ENCODE results near the gene FSTL3. TPM values are rescaled to one million over a fixed set of nuclear protein-coding genes. Genes with fewer than 3 reads are reported as not detected.

The FSTL3 gene
- total and polyA plus RNA-seq, 3 donors from 2014 or later: 98.6 to 397 (median 343) TPM

DNA sequence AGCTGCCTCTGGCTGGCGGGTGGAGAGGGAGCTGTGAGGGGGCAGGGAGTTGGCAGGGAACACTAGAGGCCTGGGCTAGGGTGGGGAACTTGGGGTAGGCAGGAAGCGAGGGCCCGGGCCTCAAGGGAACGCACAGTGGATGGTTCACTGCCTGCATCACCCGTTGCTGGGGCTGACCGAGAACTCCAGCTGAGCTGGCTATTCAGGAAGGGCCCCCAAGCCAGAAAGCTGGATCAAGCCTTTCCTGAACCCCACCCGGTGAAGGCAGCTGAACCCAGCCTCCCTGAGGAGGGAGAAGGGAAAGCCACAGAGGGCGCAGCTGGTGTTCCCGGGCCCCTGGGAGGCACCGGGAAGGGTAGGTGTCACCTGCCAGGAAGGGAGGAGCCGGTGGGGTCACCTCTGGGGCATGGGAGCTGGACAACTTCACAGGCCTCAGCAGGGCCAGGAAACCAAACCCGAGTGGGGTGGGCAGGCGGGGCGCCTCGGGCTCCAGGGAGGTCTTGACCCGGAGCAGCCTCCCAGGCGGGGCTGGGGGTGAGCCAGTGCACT lies 46.4 kb downstream of the FSTL3 start:
- no peaks in the 10 kb centered on the region for H3K9me3 ChIP-seq
- H3K36me3 ChIP-seq (ENCODE audit: low read depth, missing control alignments): no peaks in the 10 kb centered on the region
- TF ChIP-seq POLR2A (IDR thresholded peaks at IDR 0.05): no peak
- TF ChIP-seq, protein P1, sequence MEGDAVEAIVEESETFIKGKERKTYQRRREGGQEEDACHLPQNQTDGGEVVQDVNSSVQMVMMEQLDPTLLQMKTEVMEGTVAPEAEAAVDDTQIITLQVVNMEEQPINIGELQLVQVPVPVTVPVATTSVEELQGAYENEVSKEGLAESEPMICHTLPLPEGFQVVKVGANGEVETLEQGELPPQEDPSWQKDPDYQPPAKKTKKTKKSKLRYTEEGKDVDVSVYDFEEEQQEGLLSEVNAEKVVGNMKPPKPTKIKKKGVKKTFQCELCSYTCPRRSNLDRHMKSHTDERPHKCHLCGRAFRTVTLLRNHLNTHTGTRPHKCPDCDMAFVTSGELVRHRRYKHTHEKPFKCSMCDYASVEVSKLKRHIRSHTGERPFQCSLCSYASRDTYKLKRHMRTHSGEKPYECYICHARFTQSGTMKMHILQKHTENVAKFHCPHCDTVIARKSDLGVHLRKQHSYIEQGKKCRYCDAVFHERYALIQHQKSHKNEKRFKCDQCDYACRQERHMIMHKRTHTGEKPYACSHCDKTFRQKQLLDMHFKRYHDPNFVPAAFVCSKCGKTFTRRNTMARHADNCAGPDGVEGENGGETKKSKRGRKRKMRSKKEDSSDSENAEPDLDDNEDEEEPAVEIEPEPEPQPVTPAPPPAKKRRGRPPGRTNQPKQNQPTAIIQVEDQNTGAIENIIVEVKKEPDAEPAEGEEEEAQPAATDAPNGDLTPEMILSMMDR (IDR thresholded peaks at IDR 0.05): no peak
- H3K4me3 ChIP-seq: no peak overlapping the region
- H3K27me3 ChIP-seq: no peaks in the 10 kb centered on the region
- DNase-seq: no peak
- H3K4me1 ChIP-seq: peaks cover 32% of the 10 kb centered on the region
- 49 to 51% methylated on average over 9 to 17 of the region's 17 CpGs for WGBS, 2 donors
- no peak overlapping the region for H3K27ac ChIP-seq
- intact Hi-C loops (cut with DNase I; ENCODE audit: low total_unique reads): no loop called here

GRCh38 chr19:723247-723646 lies 47.1 kb downstream of the FSTL3 start:
- Histone ChIP-seq H3K27ac (no peak overlapping the region), H3K4me3 (no peak overlapping the region), H3K4me1 (peaks cover 28% of the 10 kb centered on the region), H3K9me3 (no peaks in the 10 kb centered on the region), H3K36me3 (ENCODE audit: low read depth, missing control alignments) (no peaks in the 10 kb centered on the region), H3K27me3 (no peaks in the 10 kb centered on the region)
- intact Hi-C loops (cut with DNase I; ENCODE audit: low total_unique reads): no loop called here
- no peak for TF ChIP-seq POLR2A (IDR thresholded peaks at IDR 0.05)
- TF ChIP-seq, protein P1 (IDR thresholded peaks at IDR 0.05): no peak
- no peak for DNase-seq
- 49 to 75% methylated on average over 4 to 13 of the region's 13 CpGs for WGBS, 2 donors

DNA sequence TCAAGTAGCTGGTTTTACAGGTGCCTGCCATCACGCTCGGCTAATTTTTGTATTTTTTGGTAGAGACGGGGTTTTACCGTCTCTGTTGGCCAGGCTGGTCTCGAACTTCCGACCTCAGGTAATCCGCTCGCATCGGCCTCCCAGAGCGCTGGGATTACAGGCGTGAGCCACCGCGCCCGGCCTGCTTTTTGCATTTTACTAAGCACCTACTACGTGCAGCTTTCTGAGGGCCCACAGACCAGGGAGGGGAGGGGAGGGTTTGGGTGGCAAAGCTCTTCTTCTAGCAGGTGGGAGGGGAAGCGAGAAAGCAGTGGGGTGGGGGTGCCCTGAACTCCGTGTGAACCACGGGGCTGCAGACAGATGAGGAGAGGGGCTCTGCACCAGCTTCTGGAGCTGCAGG lies 47.5 kb downstream of the FSTL3 start:
- 92 to 93% methylated on average over 18 of the region's 18 CpGs for WGBS, 2 donors
- Histone ChIP-seq H3K27ac (no peak overlapping the region), H3K4me3 (no peak overlapping the region), H3K4me1 (peaks cover 24% of the 10 kb centered on the region), H3K36me3 (ENCODE audit: low read depth, missing control alignments) (no peaks in the 10 kb centered on the region), H3K27me3 (no peaks in the 10 kb centered on the region), H3K9me3 (no peaks in the 10 kb centered on the region)
- intact Hi-C loops (cut with DNase I; ENCODE audit: low total_unique reads): no loop called here
- no peak for TF ChIP-seq POLR2A (IDR thresholded peaks at IDR 0.05)
- TF ChIP-seq, protein P1 (IDR thresholded peaks at IDR 0.05): no peak
- DNase-seq: no peak

DNA sequence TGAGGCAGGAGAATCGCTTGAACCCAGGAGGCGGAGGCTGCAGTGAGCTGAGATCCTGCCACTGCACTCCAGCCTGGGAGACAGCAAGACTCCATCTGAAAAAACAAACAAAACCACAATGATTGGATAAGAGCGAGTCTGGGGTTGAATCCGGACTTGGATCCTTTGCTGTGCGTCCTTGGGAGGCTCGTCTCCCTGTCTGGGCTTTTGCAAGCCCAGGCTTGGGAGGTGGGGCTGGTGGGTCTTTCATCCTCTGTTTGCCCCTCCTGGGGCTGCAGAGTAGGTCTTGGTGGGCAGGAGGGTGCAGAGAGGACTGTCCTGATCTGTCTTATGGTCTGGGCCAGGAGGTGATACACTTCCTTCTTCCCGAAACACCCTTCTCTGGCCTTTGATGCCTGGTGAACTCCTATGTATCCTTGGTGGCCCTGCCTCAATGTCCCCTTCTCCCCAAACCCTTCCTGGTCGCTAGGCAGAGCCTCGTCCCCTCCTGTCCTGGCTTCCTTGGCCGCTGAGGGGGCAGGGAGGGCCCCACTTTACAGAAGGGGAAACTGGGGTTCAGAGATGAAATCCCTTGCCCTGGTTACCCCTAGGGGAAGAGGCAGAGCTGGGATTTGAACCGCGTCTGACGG lies 49.4 kb downstream of the FSTL3 start:
- no peaks in the 10 kb centered on the region for H3K9me3 ChIP-seq
- peaks cover 11% of the 10 kb centered on the region for H3K4me1 ChIP-seq
- no peak overlapping the region for H3K4me3 ChIP-seq
- 88% methylated on average over 11 to 13 of the region's 13 CpGs for WGBS, 2 donors
- no peak for TF ChIP-seq POLR2A (IDR thresholded peaks at IDR 0.05)
- TF ChIP-seq, protein P1 (IDR thresholded peaks at IDR 0.05): no peak
- no peaks in the 10 kb centered on the region for H3K27me3 ChIP-seq
- no peak overlapping the region for H3K27ac ChIP-seq
- intact Hi-C loops (cut with DNase I; ENCODE audit: low total_unique reads): no loop called here
- no peak for DNase-seq
- H3K36me3 ChIP-seq (ENCODE audit: low read depth, missing control alignments): no peaks in the 10 kb centered on the region

Measured in testis (tissue), 3 donors.